H1 (cell line): ENCODE results near the gene COL27A1. TPM values are rescaled to one million over a fixed set of nuclear protein-coding genes. Genes with fewer than 3 reads are reported as not detected.

ENCODE experiments used
- CTCF ChIA-PET: fragments of 300-600 bp; sonication (Branson Sonifier 250); formaldehyde crosslinking; loops from one replicate; lab custom pipeline; 2021; ENCODE audit not compliant: partially characterized antibody; lab: Charles Lee
- POLR2A ChIA-PET: fragments of 300-600 bp; sonication (Branson Sonifier 250); formaldehyde crosslinking; loops from one replicate; lab custom pipeline; 2021; ENCODE audit warnings: inconsistent platforms; ENCODE audit not compliant: partially characterized antibody; lab: Charles Lee
- DNase-seq, 2 experiments: peaks; one replicate each; pipeline versions ENCODE4 v3.0.0 to v3.0.0-alpha.2; 2010 to 2022; ENCODE audit warnings: low spot score in 2 of 2, low read depth in 1 of 2, mixed read lengths in 1 of 2
- FAIRE-seq: peaks from 2 replicates; lab custom pipeline; 2011; peaks lifted over from hg19 to GRCh38; lab: Jason Lieb, UNC
- H2AFZ ChIP-seq: 2 replicates; pipeline ENCODE4 v1.8.1; 2012; ENCODE audit warnings: low read length, inconsistent platforms
- H2AK5ac ChIP-seq: 2 replicates; pipeline ENCODE4 v1.6.1; 2013; ENCODE audit warnings: low read depth, low read length
- H2BK120ac ChIP-seq: replicated peaks from 2 replicates; pipeline ENCODE3; 2013; ENCODE audit warnings: low read depth, low read length, inconsistent platforms
- H2BK12ac ChIP-seq: 2 replicates; pipeline ENCODE4 v1.6.1; 2013; ENCODE audit warnings: low read depth, low read length
- H2BK15ac ChIP-seq: 2 replicates; pipeline ENCODE4 v1.6.1; 2013; ENCODE audit warnings: low read length
- H2BK20ac ChIP-seq: 2 replicates; pipeline ENCODE4 v1.6.1; 2013; ENCODE audit warnings: low read length
- H2BK5ac ChIP-seq: 2 replicates; pipeline ENCODE4 v1.6.1; 2013; ENCODE audit warnings: low read depth, low read length
- H3K14ac ChIP-seq: 2 replicates; pipeline ENCODE4 v1.6.1; 2013; ENCODE audit warnings: inconsistent platforms; ENCODE audit not compliant: insufficient read length
- H3K18ac ChIP-seq: 2 replicates; pipeline ENCODE4 v1.6.1; 2013; ENCODE audit warnings: low read length; ENCODE audit errors: extremely low read depth
- H3K23ac ChIP-seq: 2 replicates; pipeline ENCODE4 v1.6.1; 2013; ENCODE audit warnings: inconsistent platforms; ENCODE audit not compliant: insufficient read length
- H3K23me2 ChIP-seq: 2 replicates; pipeline ENCODE4 v1.6.1; 2013; ENCODE audit warnings: low read depth, low read length
- H3K27ac ChIP-seq: 2 replicates; pipeline ENCODE4 v1.6.1; 2011; ENCODE audit warnings: low read depth, low read length, inconsistent platforms
- H3K27me3 ChIP-seq, 4 experiments: replicated peaks in 1 of 4; 1 replicate in 1 of 4; 2 replicates in 3 of 4; pipeline versions ENCODE4 v1.6.1 to v1.8.1; 2011 to 2013; ENCODE audit warnings: low read length in 3 of 4, mild to moderate bottlenecking in 3 of 4, inconsistent platforms in 2 of 4, mixed read lengths in 2 of 4, moderate library complexity in 1 of 4; ENCODE audit not compliant: control insufficient read depth in 3 of 4, insufficient read depth in 3 of 4; ENCODE audit errors: extremely low read depth in 1 of 4
- H3K36me3 ChIP-seq, 4 experiments: 2 replicates each; pipeline versions ENCODE4 v1.6.1 to v1.8.1; 2011 to 2013; ENCODE audit warnings: mild to moderate bottlenecking in 4 of 4, low read length in 3 of 4, moderate library complexity in 2 of 4, control low read depth in 1 of 4, inconsistent platforms in 1 of 4; ENCODE audit not compliant: insufficient read depth in 4 of 4, control insufficient read depth in 2 of 4
- H3K4ac ChIP-seq: replicated peaks from 2 replicates; pipeline ENCODE3; 2013; ENCODE audit warnings: low read length, low read depth, mixed read lengths, inconsistent platforms; ENCODE audit not compliant: insufficient read length
- H3K4me1 ChIP-seq, 4 experiments: replicated peaks in 1 of 4; 1 replicate in 1 of 4; 2 replicates in 3 of 4; pipeline versions ENCODE4 v1.6.1 to v1.8.1; 2011 to 2013; ENCODE audit warnings: low read length in 3 of 4, inconsistent platforms in 2 of 4, mixed read lengths in 1 of 4; ENCODE audit not compliant: insufficient read depth in 4 of 4, control insufficient read depth in 3 of 4
- H3K4me2 ChIP-seq, 2 experiments: 2 replicates each; pipeline versions ENCODE4 v1.6.1 to v1.8.1; 2011 to 2013; ENCODE audit warnings: low read depth in 2 of 2, low read length in 2 of 2, control low read depth in 1 of 2, inconsistent platforms in 1 of 2, mild to moderate bottlenecking in 1 of 2; ENCODE audit not compliant: insufficient read depth in 1 of 2
- H3K4me3 ChIP-seq, 4 experiments: fragments of 200-600, 300-600 bp in 1 of 4; sonication (generic), shearing (Covaris generic), sonication (Bioruptor Twin) in 1 of 4; 2 replicates each; pipeline versions ENCODE4 v1.5.1 to v1.8.1; 2011 to 2016; ENCODE audit warnings: low read length in 4 of 4, low read depth in 3 of 4, control low read depth in 2 of 4, inconsistent platforms in 2 of 4, mild to moderate bottlenecking in 2 of 4, mixed read lengths in 1 of 4, moderate library complexity in 1 of 4; ENCODE audit not compliant: insufficient read depth in 2 of 4; ENCODE audit errors: extremely low read depth in 1 of 4
- H3K56ac ChIP-seq: replicated peaks from 2 replicates; pipeline ENCODE3; 2013; ENCODE audit warnings: low read depth, mild to moderate bottlenecking, mixed read lengths, low read length, inconsistent platforms; ENCODE audit not compliant: insufficient read length
- H3K79me1 ChIP-seq: 2 replicates; pipeline ENCODE4 v1.6.1; 2013; ENCODE audit warnings: low read depth, low read length, control low read depth
- H3K79me2 ChIP-seq, 2 experiments: 2 replicates each; pipeline versions ENCODE4 v1.6.1 to v1.8.1; 2012 to 2013; ENCODE audit warnings: low read length in 2 of 2, mild to moderate bottlenecking in 2 of 2, inconsistent platforms in 1 of 2; ENCODE audit not compliant: insufficient read depth in 2 of 2, control insufficient read depth in 1 of 2
- H3K9ac ChIP-seq, 4 experiments: replicated peaks in 1 of 4; 1 replicate in 1 of 4; 2 replicates in 3 of 4; pipeline versions ENCODE4 v1.6.1 to v1.8.1; 2011 to 2013; ENCODE audit warnings: low read depth in 3 of 4, low read length in 3 of 4, control low read depth in 2 of 4, mild to moderate bottlenecking in 2 of 4, moderate library complexity in 2 of 4, inconsistent platforms in 1 of 4; ENCODE audit errors: extremely low read depth in 1 of 4
- H3K9me3 ChIP-seq, 2 experiments: 2 replicates each; pipeline versions ENCODE4 v1.6.1 to v1.8.1; 2012 to 2013; ENCODE audit warnings: mild to moderate bottlenecking in 2 of 2, moderate library complexity in 2 of 2, control low read depth in 1 of 2, inconsistent platforms in 1 of 2, low read depth in 1 of 2, low read length in 1 of 2, mixed read lengths in 1 of 2; ENCODE audit not compliant: insufficient read depth in 2 of 2
- H4K20me1 ChIP-seq, 2 experiments: replicated peaks in 1 of 2; 2 replicates each; pipeline versions ENCODE3 to v1.8.1; 2011 to 2013; ENCODE audit warnings: inconsistent platforms in 2 of 2, low read length in 2 of 2, mild to moderate bottlenecking in 1 of 2; ENCODE audit not compliant: insufficient read depth in 2 of 2, control insufficient read depth in 1 of 2
- H4K5ac ChIP-seq: 2 replicates; pipeline ENCODE4 v1.6.1; 2013; ENCODE audit warnings: low read length, low read depth, mixed read lengths, inconsistent platforms; ENCODE audit not compliant: insufficient read length
- H4K8ac ChIP-seq: 2 replicates; pipeline ENCODE4 v1.8.0; 2013; ENCODE audit warnings: mild to moderate bottlenecking, moderate library complexity, low read length, inconsistent platforms; ENCODE audit not compliant: insufficient read depth; ENCODE audit errors: extremely low read depth
- H4K91ac ChIP-seq: replicated peaks from 2 replicates; pipeline ENCODE3; 2013; ENCODE audit warnings: low read length, mixed read lengths, inconsistent platforms; ENCODE audit not compliant: insufficient read length
- BRCA1 ChIP-seq: IDR thresholded peaks from 2 replicates; pipeline ENCODE4 v1.6.1; 2012; ENCODE audit warnings: low read depth, low read length, improper control_type of control experiment
- EGR1 ChIP-seq: IDR thresholded peaks from 2 replicates; pipeline ENCODE4 v1.6.1; 2011; ENCODE audit warnings: low read depth, low read length, borderline replicate concordance
- EP300 ChIP-seq, 2 experiments: IDR thresholded peaks; 1 replicate in 1 of 2; 2 replicates in 1 of 2; pipeline ENCODE4 v1.6.1; 2011 to 2012; ENCODE audit warnings: low read depth in 2 of 2, low read length in 2 of 2, mild to moderate bottlenecking in 2 of 2, borderline replicate concordance in 1 of 2, inconsistent platforms in 1 of 2, moderate library complexity in 1 of 2
- GABPA ChIP-seq: IDR thresholded peaks from 2 replicates; pipeline ENCODE4 v1.6.1; 2011; ENCODE audit warnings: mild to moderate bottlenecking, low read length, moderate library complexity, borderline replicate concordance; ENCODE audit not compliant: insufficient read depth
- NANOG ChIP-seq: IDR thresholded peaks from 2 replicates; pipeline ENCODE4 v1.6.1; 2011; ENCODE audit warnings: low read length, low read depth, mild to moderate bottlenecking, inconsistent platforms; ENCODE audit not compliant: insufficient read depth, poor library complexity, severe bottlenecking
- RFX5 ChIP-seq: IDR thresholded peaks from 2 replicates; pipeline ENCODE4 v1.6.1; 2011; ENCODE audit warnings: low read depth, low read length, improper control_type of control experiment, borderline replicate concordance
- RXRA ChIP-seq: IDR thresholded peaks from 2 replicates; pipeline ENCODE4 v1.6.1; 2011; ENCODE audit warnings: low read depth, mild to moderate bottlenecking, low read length, moderate library complexity; ENCODE audit not compliant: insufficient read depth
- ZNF274 ChIP-seq: IDR thresholded peaks from 2 replicates; pipeline ENCODE4 v1.7.0; 2012; ENCODE audit warnings: low read length, borderline replicate concordance; ENCODE audit errors: extremely low read depth
- WGBS, 2 experiments: shearing (Covaris generic) in 1 of 2; methylation state at CpG; one replicate each; pipeline versions ENCODE4 v1.1.6 to v1.1.7; 2013 to 2015; ENCODE audit warnings: low lambda C conversion rate in 2 of 2, mixed read lengths in 2 of 2, inconsistent platforms in 1 of 2, low coverage in 1 of 2, missing lambda C conversion rate in 1 of 2; ENCODE audit not compliant: insufficient replicate concordance in 2 of 2, insufficient coverage in 1 of 2, insufficient read length in 1 of 2; ENCODE audit errors: extremely low coverage in 1 of 2, missing lambda C conversion rate in 1 of 2; 5-methylcytosine and 5-hydroxymethylcytosine counted together
- polyA plus RNA-seq, 7 experiments: library from polyadenylated mRNA; depleted of rRNA in 3 of 7; stranded (reverse) in 5 of 7; unstranded in 2 of 7; fragments of >200 nt in 5 of 7; fragments of 200-250 nt in 2 of 7; gene quantifications; 1 replicate in 5 of 7; 2 replicates in 1 of 7; 4 replicates in 1 of 7; pipeline versions ENCODE4 v1.2.1 to v1.2.3, GENCODE V29; 2011 to 2013; ENCODE audit warnings: missing spikeins in 2 of 7, mixed read lengths in 2 of 7
- total RNA-seq: library from RNA; stranded (reverse); fragmentation: NEBNext Ultra II Directional; extraction: Animal tissue kit (Norgen Biotek cat#: 25700); gene quantifications from 2 replicates; pipeline ENCODE4 v1.2.1, GENCODE V29; 2021
- TF ChIP-seq, protein P1 (sequence below): IDR thresholded peaks from 2 replicates; pipeline ENCODE4 v1.6.1; 2011; ENCODE audit warnings: low read length, improper control_type of control experiment
- TF ChIP-seq, protein P2 (sequence below): IDR thresholded peaks from 2 replicates; pipeline ENCODE4 v1.6.1; 2012; ENCODE audit warnings: inconsistent platforms

The COL27A1 gene
- total and polyA plus RNA-seq, 2 of the 8 experiments (the other 6 are each of a cell fraction or from before 2014, with no cell fraction given), result 15.1 to 22.8 TPM

DNA sequence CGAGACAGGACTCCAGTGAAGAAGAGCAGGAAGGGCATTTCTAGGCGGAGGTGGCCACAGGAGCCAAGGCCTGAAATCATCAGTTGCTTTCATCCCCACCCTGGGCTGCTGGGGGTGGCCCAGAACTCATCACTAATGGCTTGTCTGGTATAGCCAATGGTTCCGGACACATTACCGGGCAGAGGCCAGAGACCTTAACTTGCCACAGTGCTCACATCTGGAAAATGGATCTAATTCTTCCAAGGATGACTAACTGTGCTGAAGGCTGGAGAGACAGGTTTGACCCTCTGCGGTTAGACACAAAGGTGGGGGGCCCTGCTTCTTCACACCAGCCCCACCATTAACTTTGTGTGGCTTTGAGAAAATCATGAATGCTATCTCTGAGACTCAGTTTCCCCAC, 6.2 kb upstream of the COL27A1 start:
- peaks cover 0 to 2% (median 0%) of the 10 kb centered on the region in 4 experiments; a peak in 3 of 7 replicates for H3K4me1 ChIP-seq
- H3K23ac ChIP-seq, result no peak overlapping the region
- no peak overlapping the region for H2AK5ac ChIP-seq
- no peak overlapping the region for H2BK5ac ChIP-seq
- ChIA-PET POLR2A (no interaction called here), CTCF (interaction anchor here (0.8 to 2.7 kb wide), 3 partner anchors 9 to 142 kb away, joined by 3 to 15 read pairs (median 6); no protein-coding TSS in a partner anchor)
- H2BK15ac ChIP-seq, result no peak overlapping the region
- peaks cover under 1 to 11% (median 7%) of the 10 kb centered on the region in 4 experiments for H3K27me3 ChIP-seq
- H3K9ac ChIP-seq, result no peak overlapping the region
- H3K4me3 ChIP-seq, result no peak overlapping the region
- H3K79me1 ChIP-seq, result no peaks in the 10 kb centered on the region; the same call in 1 of the 2 replicates
- H3K27ac ChIP-seq, result no peak overlapping the region
- no peak for DNase-seq
- H3K4me2 ChIP-seq, result no peak overlapping the region
- no peak overlapping the region for H2BK120ac ChIP-seq
- TF ChIP-seq BRCA1 (no peak), RXRA (no peak), RFX5 (no peak), EP300 (IDR thresholded peaks at IDR 0.05; ENCODE audit: borderline replicate concordance in 1 of 2, low read depth in 2 of 2, low read length in 2 of 2) (no peak), EGR1 (no peak), GABPA (no peak), ZNF274 (no peak), NANOG (no peak)
- TF ChIP-seq, protein P1, sequence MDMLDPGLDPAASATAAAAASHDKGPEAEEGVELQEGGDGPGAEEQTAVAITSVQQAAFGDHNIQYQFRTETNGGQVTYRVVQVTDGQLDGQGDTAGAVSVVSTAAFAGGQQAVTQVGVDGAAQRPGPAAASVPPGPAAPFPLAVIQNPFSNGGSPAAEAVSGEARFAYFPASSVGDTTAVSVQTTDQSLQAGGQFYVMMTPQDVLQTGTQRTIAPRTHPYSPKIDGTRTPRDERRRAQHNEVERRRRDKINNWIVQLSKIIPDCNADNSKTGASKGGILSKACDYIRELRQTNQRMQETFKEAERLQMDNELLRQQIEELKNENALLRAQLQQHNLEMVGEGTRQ, result no peak
- TF ChIP-seq, protein P2, sequence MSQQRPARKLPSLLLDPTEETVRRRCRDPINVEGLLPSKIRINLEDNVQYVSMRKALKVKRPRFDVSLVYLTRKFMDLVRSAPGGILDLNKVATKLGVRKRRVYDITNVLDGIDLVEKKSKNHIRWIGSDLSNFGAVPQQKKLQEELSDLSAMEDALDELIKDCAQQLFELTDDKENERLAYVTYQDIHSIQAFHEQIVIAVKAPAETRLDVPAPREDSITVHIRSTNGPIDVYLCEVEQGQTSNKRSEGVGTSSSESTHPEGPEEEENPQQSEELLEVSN, result no peak
- TF ChIP-seq, all 59 proteins: peak for 0
- Histone ChIP-seq H3K23me2 (peaks cover 6% of the 10 kb centered on the region), H4K5ac (no peak overlapping the region), H4K8ac (no peak overlapping the region), H3K9me3 (no peaks in the 10 kb centered on the region), H2AFZ (no peak overlapping the region), H3K4ac (no peak overlapping the region), H4K91ac (no peak overlapping the region), H2BK12ac (no peak overlapping the region), H3K14ac (no peak overlapping the region), H4K20me1 (no peaks in the 10 kb centered on the region), H3K56ac (no peak overlapping the region), H3K36me3 (no peaks in the 10 kb centered on the region), H2BK20ac (no peak overlapping the region), H3K18ac (no peak overlapping the region), H3K79me2 (no peaks in the 10 kb centered on the region)
- FAIRE-seq, result no peak
- 93% methylated on average over 5 of the region's 5 CpGs; no CpG with 5 or more reads in 1 of the 2 experiments for whole genome bisulfite sequencing, 2 experiments
